Suppressor macrophage treated with lipopolysaccharide for 4 hours (primary cell): ENCODE measurements around the gene FAM114A1.
"Not testable (repeated sequence)": the region's sequence is repeated elsewhere in the genome, so short reads cannot be mapped to it uniquely, and the experiment has no call there.

Experiments
- DNase-seq: peaks from one replicate; pipeline ENCODE4 v3.0.0-alpha.2; 2020

The FAM114A1 gene

GRCh38 chr4:38905652-38906385 is 38.2 kb downstream of the FAM114A1 start:
- no peak for DNase-seq

- DNase-seq = no peak
Observed at GRCh38 chr4:38907696-38908270, 40.2 kb downstream of the FAM114A1 start.

- no peak for DNase-seq
Observed at GRCh38 chr4:38909015-38909414, 41.4 kb downstream of the FAM114A1 start.

- no peak for DNase-seq
Observed at GRCh38 chr4:38911257-38911656, 43.7 kb downstream of the FAM114A1 start.

DNA sequence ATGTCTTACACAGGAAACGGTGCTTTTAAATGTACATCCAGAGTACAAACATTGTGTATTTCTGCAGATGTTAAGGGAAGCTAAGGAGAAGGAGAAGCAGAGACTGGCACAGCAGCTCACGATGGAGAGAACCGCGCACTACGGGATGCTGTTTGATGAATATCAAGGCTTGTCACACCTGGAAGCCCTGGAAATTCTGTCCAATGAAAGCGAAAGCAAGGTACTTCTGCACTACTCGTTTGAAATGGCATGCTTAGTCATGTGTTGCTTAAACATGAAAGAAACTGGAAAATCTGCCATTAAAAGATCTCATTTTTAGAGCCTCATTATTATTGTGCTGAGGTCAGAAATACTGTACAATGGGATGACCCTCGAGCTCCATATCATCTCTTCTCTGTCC is 47.2 kb downstream of the FAM114A1 start:
- no peak for DNase-seq

GRCh38 chr4:38916267-38916666 is 48.7 kb downstream of the FAM114A1 start:
- DNase-seq = not testable (repeated sequence)

- no peak for DNase-seq
Observed at GRCh38 chr4:38917481-38918025, 49.9 kb downstream of the FAM114A1 start.

DNA sequence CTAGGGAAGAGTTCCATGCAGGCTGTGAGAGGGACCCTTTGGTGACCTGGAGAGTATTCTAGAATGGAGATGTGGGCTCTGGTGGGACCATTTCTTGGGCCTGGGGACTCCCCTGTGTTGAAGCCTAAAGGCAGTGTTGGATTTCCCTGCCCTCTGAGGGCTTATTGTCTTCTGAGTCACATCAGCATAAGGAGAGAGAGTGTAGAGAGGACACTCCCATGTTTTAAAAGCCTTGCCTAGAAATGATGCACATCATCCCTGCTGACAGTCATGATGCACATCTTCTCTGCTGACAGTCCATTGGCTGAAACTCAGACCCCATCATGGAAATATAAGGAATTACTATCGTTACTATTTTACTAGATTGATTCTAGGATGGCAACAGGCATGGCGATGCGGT is 51.9 kb downstream of the FAM114A1 start:
- DNase-seq = no peak

DNA sequence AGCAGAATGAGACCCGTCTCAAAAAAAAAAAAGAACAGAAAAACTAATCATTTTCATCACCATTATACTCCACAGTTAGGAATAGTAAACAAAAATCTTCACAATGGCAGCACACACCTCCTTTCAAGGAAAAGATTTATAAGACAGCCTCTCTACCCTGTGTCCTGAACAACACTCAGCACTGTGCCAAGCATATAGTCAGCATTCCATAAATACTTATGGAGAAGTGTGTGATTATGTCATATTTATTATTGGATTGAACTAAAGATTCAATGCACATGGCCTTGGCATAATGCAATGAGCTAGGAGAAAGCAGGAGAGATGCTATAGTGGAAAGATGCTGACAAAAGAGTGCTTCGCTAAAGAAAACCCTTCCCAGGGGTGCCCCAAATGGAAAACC is 52.6 kb downstream of the FAM114A1 start:
- DNase-seq = no peak

DNA sequence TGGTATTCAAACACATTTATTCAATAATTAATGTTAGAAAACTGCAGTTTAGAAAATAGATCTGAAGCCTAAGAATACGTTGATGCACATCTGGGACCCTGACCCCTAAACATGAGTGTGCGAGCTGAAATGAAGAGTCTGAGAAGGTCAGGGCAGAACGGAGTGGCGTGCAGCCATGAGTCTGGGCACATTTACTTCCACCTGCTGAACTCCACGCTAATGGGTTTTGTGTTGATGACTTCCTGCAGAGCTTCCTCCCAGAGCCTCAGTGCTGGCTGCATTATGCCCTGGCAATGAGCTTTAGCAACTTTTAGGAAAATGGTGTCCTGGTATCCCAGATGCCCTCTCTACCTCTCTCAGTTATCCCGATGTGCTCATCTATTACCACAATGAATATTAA is 53.1 kb downstream of the FAM114A1 start:
- DNase-seq = no peak

GRCh38 chr4:38921151-38921550 is 53.5 kb downstream of the FAM114A1 start:
- DNase-seq = no peak

GRCh38 chr4:38923746-38924145 is 56.1 kb downstream of the FAM114A1 start:
- DNase-seq = no peak

DNA sequence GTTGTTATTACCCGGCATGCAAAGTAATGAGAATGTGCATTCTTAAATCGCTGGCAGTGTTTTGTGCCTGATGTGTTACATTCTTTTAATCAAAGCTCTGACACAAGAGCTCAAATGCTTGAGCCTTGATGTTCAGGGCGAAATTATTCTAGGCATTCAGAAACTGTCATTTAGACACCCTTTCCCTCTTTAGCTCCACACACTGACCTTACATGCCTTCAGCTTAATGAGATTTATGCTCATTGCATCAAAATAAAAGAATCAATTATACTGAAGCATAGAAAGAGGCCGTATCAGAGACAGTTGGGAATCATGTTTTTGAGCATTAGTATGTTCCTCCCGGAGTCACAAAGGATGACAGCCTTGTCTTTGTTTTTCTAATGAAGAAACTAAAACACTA is 56.7 kb downstream of the FAM114A1 start:
- no peak for DNase-seq

- no peak for DNase-seq
Observed at GRCh38 chr4:38925492-38926413, 58.1 kb downstream of the FAM114A1 start.

DNA sequence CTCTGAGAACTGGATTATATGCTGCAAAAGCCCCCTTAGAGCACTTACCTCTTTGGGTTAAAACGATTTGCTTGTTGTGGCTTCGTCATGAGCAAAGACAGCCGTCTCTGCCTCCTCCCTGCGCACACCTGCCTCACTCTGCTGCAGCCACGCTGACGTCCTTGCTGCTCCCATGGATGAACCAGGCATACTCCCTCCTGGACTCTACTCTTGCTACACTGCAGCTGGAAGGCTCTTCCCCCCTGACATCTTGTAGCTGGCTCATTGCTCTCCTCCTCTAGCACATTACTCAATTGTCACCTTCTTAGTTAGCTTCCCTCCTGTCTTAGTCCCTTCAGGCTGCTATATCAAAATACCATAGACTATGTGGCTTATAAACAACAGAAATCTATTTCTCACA is 59.3 kb downstream of the FAM114A1 start:
- no peak for DNase-seq

DNA sequence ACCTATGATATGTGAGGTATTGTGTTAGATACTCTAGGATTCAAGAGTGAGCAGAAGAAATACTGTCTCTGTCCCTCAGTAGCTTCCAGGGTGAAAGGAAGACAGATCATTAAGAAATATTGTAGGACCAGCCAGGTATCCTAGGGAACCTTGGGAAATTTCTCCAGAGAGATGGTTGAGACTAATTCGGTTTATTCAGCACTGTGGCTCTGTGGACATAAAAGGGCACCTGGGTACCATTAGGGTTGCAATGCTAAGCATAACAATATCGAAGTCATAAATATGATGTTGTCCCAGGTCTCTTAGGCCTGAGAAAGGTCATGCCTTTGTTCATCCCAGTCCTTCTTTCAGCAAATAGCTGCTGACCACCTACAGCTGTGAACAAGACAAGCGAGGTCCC is 61.0 kb downstream of the FAM114A1 start:
- no peak for DNase-seq

DNA sequence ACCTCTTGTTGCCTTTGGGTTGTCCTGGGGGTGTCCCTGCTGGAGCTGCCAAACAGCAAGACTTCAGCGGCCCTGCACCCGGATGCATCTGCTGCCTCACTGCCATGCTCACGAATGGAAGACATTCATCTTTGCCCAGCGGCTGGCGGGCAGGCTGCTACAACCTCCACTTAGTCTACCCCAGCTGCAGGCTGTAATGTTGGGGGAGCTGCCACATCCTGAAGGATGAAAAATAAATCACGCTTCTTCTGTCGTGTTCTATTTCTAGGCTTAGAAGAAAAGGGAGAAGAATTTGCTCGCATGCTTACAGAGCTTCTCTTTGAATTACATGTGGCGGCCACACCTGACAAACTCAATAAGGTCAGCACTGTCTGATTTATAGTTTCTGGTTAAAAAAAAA is 61.4 kb downstream of the FAM114A1 start:
- no peak for DNase-seq

DNA sequence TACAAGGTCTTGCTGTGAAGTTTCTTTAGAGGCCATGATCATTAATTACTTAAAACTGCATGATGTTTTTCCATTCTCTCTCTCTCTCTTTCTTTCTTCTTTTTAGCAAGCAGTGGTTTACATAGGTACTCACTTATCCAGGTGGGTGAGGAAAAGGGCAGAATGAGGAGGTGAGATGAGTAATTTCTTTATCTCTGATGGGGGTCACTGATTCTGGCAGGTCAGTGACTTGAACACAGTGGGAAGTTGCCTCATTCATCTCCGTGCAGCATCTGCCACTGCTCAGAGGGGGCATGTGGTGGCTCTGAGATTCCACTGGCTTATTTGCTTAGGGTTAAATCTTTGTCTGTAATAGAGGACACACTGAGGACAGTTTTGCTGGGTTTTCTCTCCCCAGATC is 62.6 kb downstream of the FAM114A1 start:
- no peak for DNase-seq

GRCh38 chr4:38930707-38931106 is 63.1 kb downstream of the FAM114A1 start:
- DNase-seq = no peak

DNA sequence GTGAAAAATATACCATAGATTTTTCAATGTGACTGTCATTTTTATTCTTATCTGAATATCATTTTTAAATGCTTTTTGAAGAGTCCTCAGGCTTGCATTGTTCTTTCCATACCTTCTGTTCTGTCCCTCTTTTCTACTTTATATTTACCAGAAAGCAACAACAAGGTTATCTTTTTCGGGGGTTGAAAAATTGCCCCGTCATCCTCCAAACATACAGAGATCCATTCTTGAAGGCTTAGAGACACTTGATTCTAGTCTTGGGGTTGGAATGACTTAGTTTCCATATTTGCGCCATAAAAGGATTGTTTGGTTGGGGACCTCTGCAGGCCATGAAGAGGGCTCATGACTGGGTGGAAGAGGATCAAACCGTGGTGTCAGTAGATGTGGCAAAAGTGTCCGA is 63.5 kb downstream of the FAM114A1 start:
- no peak for DNase-seq

- DNase-seq = no peak
Observed at GRCh38 chr4:38935391-38936073, 67.9 kb downstream of the FAM114A1 start.

- DNase-seq = no peak
Observed at GRCh38 chr4:38939165-38939564, 71.6 kb downstream of the FAM114A1 start.

DNA sequence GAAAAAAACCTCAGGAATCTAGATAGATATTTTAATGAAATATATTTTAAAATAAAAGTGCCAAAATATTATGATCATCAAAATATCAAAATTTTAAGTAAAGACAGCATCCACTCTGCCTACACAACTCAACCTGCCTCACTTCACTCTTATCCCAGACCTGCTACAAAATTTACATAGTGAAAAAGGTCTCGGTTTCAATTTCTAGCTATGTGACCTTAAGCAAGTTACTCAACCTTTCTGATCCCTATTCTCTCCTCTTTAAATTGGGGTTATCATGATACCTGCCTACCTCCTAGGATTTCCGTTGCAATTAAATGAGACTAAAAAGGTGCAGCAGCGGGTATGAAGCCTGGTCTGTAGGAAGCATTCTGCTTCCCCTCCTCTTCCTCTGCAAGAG is 72.9 kb downstream of the FAM114A1 start:
- DNase-seq = no peak
